OCI-LY7 (cell line): Measurements from ENCODE around the gene CCNJ. TPM values are rescaled to one million over a fixed set of nuclear protein-coding genes. Genes with fewer than 3 reads are reported as not detected.

ENCODE experiments used
- BruUV-seq: library from RNA; stranded (reverse); fragments of 400-500 nt; replicated peaks from 2 replicates; lab custom pipeline; 2021; lab: Mats Ljungman, UMichigan
- CTCF ChIA-PET: fragments of 300-600 bp; sonication (Branson Sonifier 250); formaldehyde crosslinking; loops from one replicate; lab custom pipeline; 2022; ENCODE audit warnings: antibody characterized with exemption; ENCODE audit not compliant: unreplicated experiment; lab: Charles Lee
- POLR2A ChIA-PET: fragments of 300-600 bp; sonication (Branson Sonifier 250); formaldehyde crosslinking; loops from one replicate; lab custom pipeline; 2022; ENCODE audit warnings: antibody characterized with exemption; lab: Charles Lee
- DNase-seq: peaks from one replicate; pipeline ENCODE4 v3.0.0-alpha.2; 2015; ENCODE audit warnings: low spot score
- H2AFZ ChIP-seq: fragments of 200-600 bp; sonication (generic), shearing (Covaris generic); 2 replicates; pipeline ENCODE4 v1.6.1; 2014; ENCODE audit warnings: mild to moderate bottlenecking, antibody characterized with exemption, low read length, moderate library complexity
- H3K27ac ChIP-seq: fragments of 200-600 bp; sonication (generic); 2 replicates; pipeline ENCODE4 v1.5.1; 2014; ENCODE audit warnings: mixed run types, low read depth, mild to moderate bottlenecking, moderate library complexity, low read length, inconsistent platforms; ENCODE audit not compliant: poor library complexity, severe bottlenecking
- H3K36me3 ChIP-seq: fragments of 200-600 bp; sonication (generic); 2 replicates; pipeline ENCODE4 v1.6.1; 2014; ENCODE audit warnings: mild to moderate bottlenecking, antibody characterized with exemption, low read length, moderate library complexity, mixed read lengths; ENCODE audit not compliant: insufficient read depth
- H3K4me1 ChIP-seq: fragments of 200-600 bp; sonication (generic); 2 replicates; pipeline ENCODE4 v1.5.1; 2014; ENCODE audit warnings: mild to moderate bottlenecking, low read length; ENCODE audit not compliant: insufficient read depth, poor library complexity, severe bottlenecking
- H3K4me2 ChIP-seq: fragments of 200-600 bp; sonication (generic); 2 replicates; pipeline ENCODE4 v1.6.1; 2014; ENCODE audit warnings: mild to moderate bottlenecking, low read length
- H3K4me3 ChIP-seq: fragments of 200-600 bp; sonication (generic); 2 replicates; pipeline ENCODE4 v1.5.1; 2014; ENCODE audit warnings: mild to moderate bottlenecking, low read depth, low read length; ENCODE audit not compliant: poor library complexity, severe bottlenecking
- H3K79me2 ChIP-seq: fragments of 200-600 bp; sonication (generic); 2 replicates; pipeline ENCODE4 v1.6.1; 2016; ENCODE audit warnings: low read depth, mild to moderate bottlenecking, low read length, moderate library complexity, mixed read lengths; ENCODE audit not compliant: insufficient read depth
- H3K9me2 ChIP-seq: fragments of 200-600 bp; sonication (generic); 2 replicates; pipeline ENCODE4 v1.6.1; 2016; ENCODE audit warnings: mild to moderate bottlenecking, low read length, mixed read lengths; ENCODE audit not compliant: insufficient read depth
- H3K9me3 ChIP-seq: fragments of 200-600 bp; sonication (generic); 2 replicates; pipeline ENCODE4 v1.6.1; 2014; ENCODE audit warnings: mild to moderate bottlenecking, mixed run types, low read length, mixed read lengths
- H4K20me1 ChIP-seq: fragments of 200-600 bp; sonication (generic); 2 replicates; pipeline ENCODE4 v1.6.1; 2014; ENCODE audit warnings: mild to moderate bottlenecking, antibody characterized with exemption, low read length, moderate library complexity, mixed read lengths; ENCODE audit not compliant: insufficient read depth
- CTCF ChIP-seq: fragments of 200-600 bp; sonication (generic); conservative IDR thresholded peaks from 2 replicates; pipeline ENCODE4 v1.5.1; 2014; ENCODE audit warnings: mild to moderate bottlenecking, antibody characterized with exemption, low read length, moderate library complexity, mixed read lengths
- EZH2phosphoT487 ChIP-seq: fragments of 200-600 bp; sonication (generic); IDR thresholded peaks from 2 replicates; pipeline ENCODE4 v1.6.1; 2018; ENCODE audit warnings: low read depth, borderline replicate concordance, mild to moderate bottlenecking, mixed run types, antibody characterized with exemption, low read length, moderate library complexity, mixed read lengths
- intact Hi-C: fragments of 100-400 bp; cut with micrococcal nuclease; formaldehyde crosslinking; loops from one replicate; pipeline ENCODE4 v1.10.0; 2022; ENCODE audit not compliant: unreplicated experiment
- total RNA-seq, 2 experiments: library from RNA; depleted of rRNA in 1 of 2; stranded (reverse); fragments of >200 nt in 1 of 2; shearing (Covaris generic) in 1 of 2; gene quantifications; 2 replicates each; pipeline ENCODE4 v1.2.3, GENCODE V29; 2014 to 2022

Gene CCNJ
- total RNA-seq, 2 experiments from 2014 or later: 8.2 to 13.3 TPM

GRCh38 chr10:96061232-96061631 lies 17.8 kb downstream of the CCNJ start:
- no peak for DNase-seq
- no peaks in the 10 kb centered on the region for H3K9me3 ChIP-seq
- ChIA-PET CTCF (no interaction called here), POLR2A (interaction anchor here (1.0 to 1.2 kb wide), 2 partner anchors 19 to 29 kb away, joined by 3 to 6 read pairs; no protein-coding TSS in a partner anchor)
- peaks cover 68% of the 10 kb centered on the region for H3K36me3 ChIP-seq
- no peak overlapping the region for H3K27ac ChIP-seq
- no peaks in the 10 kb centered on the region for H3K9me2 ChIP-seq
- TF ChIP-seq EZH2phosphoT487 (no peak), CTCF (no peak)
- intact Hi-C loops: no loop called here
- no peaks in the 10 kb centered on the region for H4K20me1 ChIP-seq
- no TSS peak for BruUV-seq
- H3K4me2 ChIP-seq: no peak overlapping the region
- H2AFZ ChIP-seq: no peak overlapping the region
- H3K4me3 ChIP-seq: no peak overlapping the region
- no peaks in the 10 kb centered on the region for H3K79me2 ChIP-seq
- no peaks in the 10 kb centered on the region for H3K4me1 ChIP-seq

- ChIA-PET POLR2A (interaction anchor here (0.5 kb wide), 1 partner anchor 13 kb away, joined by 6 read pairs; no protein-coding TSS in a partner anchor), CTCF (no interaction called here)
- H2AFZ ChIP-seq: no peak overlapping the region
- H3K4me2 ChIP-seq: no peak overlapping the region
- H4K20me1 ChIP-seq: no peaks in the 10 kb centered on the region
- H3K9me2 ChIP-seq: no peaks in the 10 kb centered on the region
- no peaks in the 10 kb centered on the region for H3K79me2 ChIP-seq
- DNase-seq: no peak
- no peak overlapping the region for H3K4me3 ChIP-seq
- no peak for TF ChIP-seq EZH2phosphoT487
- TF ChIP-seq CTCF: no peak
- no TSS peak for BruUV-seq
- no peaks in the 10 kb centered on the region for H3K9me3 ChIP-seq
- H3K36me3 ChIP-seq: no peaks in the 10 kb centered on the region
- H3K4me1 ChIP-seq: no peaks in the 10 kb centered on the region
- no peak overlapping the region for H3K27ac ChIP-seq
- intact Hi-C loops: no loop called here
Measured at GRCh38 chr10:96072674-96073073, 29.3 kb downstream of the CCNJ start.

GRCh38 chr10:96073722-96074121 lies 30.3 kb downstream of the CCNJ start:
- no TSS peak for BruUV-seq
- no peaks in the 10 kb centered on the region; the same call in 1 of the 2 replicates for H3K36me3 ChIP-seq
- no peak overlapping the region for H3K4me3 ChIP-seq
- no peak for TF ChIP-seq EZH2phosphoT487
- no peak for TF ChIP-seq CTCF
- no peak overlapping the region for H3K27ac ChIP-seq
- no peaks in the 10 kb centered on the region for H3K4me1 ChIP-seq
- H4K20me1 ChIP-seq: no peaks in the 10 kb centered on the region
- ChIA-PET CTCF (no interaction called here), POLR2A (interaction anchor here (0.5 kb wide), 1 partner anchor 76 kb away, joined by 3 read pairs; no protein-coding TSS in a partner anchor)
- H3K4me2 ChIP-seq: no peak overlapping the region
- intact Hi-C loops: no loop called here
- H3K79me2 ChIP-seq: no peaks in the 10 kb centered on the region
- H3K9me2 ChIP-seq: no peaks in the 10 kb centered on the region
- DNase-seq: no peak
- no peaks in the 10 kb centered on the region for H3K9me3 ChIP-seq
- no peak overlapping the region for H2AFZ ChIP-seq
